ENCODE results near the gene IGFL1.
"Not testable (repeated sequence)": the region's sequence is repeated elsewhere in the genome, so short reads cannot be mapped to it uniquely, and the experiment has no call there.

IGFL1 gene

DNA sequence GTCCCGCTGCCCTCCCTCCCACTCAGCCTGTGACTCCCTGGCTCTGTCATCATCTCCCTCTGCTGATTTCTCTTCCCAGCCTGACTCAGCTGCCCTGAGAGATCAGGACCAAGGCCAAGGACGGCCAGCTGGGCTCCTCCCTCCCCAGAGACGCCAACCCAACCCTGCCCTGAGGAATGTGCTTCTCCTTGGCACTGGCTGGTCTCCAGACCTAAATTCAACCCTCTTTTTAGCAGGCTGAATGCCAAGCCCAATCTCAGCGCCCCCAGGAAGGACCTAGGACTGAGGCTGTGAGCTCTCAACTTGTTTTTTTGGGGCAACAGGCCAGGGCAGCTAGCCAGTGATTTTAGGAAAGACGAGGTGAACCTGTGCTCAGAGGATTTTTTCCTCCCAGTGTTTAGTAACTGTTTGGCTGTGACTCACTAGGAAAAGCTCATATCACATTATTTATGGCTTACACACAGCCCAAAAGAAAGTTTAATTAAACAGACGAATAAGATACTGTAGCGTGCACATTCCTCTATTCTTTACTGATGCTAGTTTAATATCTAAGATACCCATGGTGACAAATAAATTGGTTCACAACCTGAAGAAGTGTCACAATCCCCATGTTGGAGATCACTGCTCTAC is 7.4 kb upstream of the IGFL1 start:
- no peak for DNase-seq (ENCODE audit: low read depth in 2 of 2)

DNA sequence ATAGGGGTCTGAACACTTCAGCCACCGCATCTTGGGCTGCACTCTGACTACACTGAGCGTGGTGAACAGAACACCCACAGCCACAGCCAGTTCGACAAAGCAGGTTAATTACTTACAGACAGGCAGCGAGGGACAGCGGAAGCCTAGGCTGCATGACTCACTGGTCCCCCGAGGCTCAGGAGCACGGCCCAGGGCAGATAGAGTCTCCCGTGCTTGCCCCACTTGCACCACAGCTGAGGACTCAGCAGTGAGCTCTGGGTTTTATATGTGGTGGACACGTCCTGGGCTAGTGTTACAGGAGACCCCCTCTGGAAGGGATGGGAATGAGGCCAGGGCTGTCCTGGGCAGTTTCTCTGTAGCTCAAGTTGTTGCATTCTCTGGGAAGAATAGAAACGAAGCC is 5.8 kb upstream of the IGFL1 start:
- not testable (repeated sequence) for DNase-seq (ENCODE audit: low read depth in 2 of 2)

DNA sequence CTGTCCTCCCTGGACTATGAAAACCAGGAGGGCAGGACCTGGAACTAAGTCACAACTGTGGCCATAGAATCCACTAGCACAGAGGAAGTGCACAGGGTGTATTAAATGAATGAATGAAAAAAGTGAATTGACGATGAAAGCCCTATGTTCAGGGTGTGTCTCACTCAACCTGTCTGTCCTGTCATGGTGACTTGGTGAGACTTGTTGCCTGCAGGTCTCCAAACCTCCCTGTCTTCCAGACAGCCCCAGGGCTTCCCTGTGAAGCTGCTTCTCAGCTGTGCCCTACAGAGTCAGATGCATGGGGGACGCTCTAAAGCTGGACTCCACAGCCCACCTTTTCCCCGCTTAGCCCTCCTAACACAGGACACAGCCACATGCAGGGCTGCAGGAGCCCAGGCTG is 4.8 kb upstream of the IGFL1 start:
- DNase-seq (ENCODE audit: low read depth in 2 of 2) = no peak

DNA sequence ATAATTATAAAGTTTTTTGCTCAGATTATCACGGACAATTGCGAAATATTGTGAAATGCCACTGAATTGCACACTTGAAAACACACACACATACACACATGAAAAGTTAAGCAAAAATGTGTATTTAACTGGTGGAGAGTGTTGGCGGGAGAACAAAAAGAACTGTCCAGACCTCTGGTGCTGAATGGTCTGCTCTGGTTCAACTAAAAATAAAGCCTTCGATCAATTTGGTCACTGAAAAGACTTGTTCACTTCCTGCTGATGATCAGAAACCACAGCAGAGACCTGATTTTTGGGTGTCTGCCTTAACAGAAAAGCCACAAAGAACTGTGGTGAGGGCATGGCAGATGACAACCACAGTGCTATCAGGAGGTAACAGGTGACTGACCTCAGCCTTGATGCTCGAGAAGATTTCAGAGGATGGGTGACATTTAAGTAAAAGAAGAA is 4.0 kb upstream of the IGFL1 start:
- DNase-seq (ENCODE audit: low read depth in 2 of 2) = no peak

DNA sequence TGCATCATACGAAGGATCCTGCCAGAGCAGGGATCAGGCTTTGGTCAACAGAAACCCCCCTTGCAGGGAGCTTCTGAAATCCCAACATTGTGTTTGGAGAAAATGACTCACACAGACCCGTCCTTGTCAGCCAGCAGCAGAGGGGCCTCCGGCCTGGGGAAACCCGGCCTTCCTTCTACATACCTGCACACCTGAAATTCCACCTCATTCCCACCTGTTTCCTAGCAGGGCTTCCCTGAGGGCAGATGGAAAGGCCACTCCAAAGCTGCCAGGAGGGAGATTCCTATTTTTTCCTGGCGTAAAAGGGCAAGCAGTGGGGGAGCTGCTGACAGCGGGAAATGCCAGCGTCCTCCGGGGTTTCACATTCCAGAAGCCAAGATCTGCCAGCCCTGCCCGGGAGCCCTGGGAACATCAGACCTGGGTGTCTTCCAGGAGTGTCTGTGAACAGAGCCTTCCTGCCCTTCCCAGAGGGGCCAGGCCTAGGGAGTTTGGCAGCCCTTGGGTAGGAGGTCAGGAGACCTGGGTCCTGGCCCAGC is 3.0 kb upstream of the IGFL1 start:
- DNase-seq (ENCODE audit: low read depth in 2 of 2) = no peak

DNA sequence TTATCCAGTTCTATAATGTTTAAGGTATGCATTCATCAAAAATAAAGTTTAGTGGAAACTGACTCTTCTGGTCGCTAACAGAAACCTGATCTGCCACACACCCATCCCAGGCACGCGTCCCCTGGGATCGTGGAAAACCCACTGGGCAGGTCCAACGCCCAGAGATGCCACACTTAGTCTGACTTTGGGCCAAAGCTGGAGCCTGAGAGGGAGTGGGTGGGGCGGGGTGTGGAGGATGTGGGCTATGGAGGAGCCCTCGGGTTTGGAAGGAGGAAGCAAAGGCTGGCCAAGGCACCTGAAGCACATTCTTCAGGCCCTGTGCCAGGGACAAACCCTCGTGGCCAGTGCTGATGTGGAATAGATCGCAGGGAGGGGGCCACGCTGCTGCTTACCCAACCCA is 2.5 kb downstream of the IGFL1 start:
- no peak for DNase-seq (ENCODE audit: low read depth in 2 of 2)

DNA sequence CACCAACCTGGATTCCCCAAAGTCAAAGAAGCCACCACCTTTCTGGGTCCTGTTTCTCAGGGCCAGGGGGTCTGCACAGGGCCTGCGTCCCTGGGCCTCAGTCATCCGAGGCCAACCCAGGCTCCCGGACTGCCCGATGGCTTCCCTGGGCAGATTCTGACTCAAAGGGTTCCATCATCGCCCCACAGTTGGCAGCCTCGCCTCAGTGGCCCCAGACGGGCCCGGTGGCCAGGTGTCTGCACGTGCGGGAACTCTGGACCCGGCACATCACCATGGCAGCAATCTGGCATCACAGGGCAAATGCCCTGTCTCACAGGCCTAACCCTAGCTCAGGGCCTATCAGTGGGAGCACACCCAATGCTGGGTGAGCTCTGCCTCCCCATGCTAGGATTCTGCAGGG is 2.9 kb downstream of the IGFL1 start:
- no peak for DNase-seq (ENCODE audit: low read depth in 2 of 2)

DNA sequence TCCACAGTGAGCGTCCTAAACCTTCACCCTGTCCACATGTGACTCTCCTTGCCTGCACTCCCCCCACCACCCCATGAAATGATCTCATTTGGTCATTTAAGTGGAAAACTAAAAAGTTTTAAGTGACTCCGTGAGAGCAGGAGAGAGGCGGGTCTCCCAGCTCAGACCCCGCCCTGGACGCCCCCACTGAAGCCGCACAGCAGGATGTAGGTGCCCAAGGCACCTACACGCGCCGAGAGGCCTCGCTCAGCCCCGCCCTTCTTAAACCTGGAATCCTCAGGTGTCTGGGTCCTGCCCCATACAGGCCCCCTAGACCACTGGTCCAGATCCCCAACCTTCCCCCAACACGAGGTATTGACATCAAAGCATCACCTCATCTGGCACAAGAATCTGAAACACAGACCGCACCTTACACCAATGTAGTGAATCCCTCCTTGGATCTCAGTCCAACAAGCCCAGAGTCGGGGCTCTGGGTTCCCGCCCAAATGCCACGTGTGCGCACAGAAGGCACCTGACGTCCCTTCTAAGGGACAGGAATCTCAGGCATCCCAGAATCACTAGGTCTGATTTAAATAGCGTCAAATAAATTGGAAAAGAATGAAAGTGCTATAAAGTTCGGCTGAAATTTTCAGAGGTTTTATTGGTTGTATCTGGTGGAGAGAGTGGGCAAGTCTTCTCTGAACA is 3.5 kb downstream of the IGFL1 start:
- no peak for DNase-seq (ENCODE audit: low read depth in 2 of 2)

DNA sequence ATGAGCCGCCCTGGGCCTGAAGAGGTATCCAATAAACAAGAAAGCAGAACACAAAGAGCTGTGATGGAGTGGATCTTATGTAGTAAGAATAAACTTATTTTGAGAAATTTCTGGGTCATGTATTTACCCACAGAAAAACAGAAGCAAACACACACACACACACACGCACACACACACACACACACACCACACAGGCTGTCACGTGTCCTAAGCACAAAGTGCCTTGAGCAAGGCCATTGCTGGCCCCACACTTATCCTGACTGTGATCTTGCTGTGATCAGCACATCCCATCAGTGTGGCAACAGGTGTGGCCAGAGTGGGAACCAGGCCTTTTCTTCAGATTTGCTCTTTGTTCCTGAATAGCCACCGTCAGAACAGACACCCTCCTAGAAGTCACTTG is 4.3 kb downstream of the IGFL1 start:
- not testable (repeated sequence) for DNase-seq (ENCODE audit: low read depth in 2 of 2)

DNA sequence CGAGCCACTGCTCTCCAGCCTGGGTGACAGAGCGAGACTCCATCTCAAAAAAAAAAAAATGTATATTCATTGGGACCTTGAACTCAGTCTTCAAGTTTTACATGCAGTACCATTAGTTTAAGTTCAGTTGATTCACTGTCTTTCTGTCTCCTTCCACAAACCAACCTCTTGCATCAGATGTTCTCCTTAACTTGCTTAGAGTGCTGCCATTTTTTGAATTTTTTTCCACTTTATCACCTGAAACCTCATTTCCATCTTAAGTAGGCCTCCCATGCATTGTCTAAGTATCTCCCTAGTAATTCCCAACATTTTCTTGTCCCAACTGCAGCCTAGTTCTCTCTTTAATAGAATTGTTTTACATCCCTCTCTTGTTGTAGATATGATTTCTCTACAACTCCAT is 8.6 kb downstream of the IGFL1 start:
- not testable (repeated sequence) for DNase-seq (ENCODE audit: low read depth in 2 of 2)

DNA sequence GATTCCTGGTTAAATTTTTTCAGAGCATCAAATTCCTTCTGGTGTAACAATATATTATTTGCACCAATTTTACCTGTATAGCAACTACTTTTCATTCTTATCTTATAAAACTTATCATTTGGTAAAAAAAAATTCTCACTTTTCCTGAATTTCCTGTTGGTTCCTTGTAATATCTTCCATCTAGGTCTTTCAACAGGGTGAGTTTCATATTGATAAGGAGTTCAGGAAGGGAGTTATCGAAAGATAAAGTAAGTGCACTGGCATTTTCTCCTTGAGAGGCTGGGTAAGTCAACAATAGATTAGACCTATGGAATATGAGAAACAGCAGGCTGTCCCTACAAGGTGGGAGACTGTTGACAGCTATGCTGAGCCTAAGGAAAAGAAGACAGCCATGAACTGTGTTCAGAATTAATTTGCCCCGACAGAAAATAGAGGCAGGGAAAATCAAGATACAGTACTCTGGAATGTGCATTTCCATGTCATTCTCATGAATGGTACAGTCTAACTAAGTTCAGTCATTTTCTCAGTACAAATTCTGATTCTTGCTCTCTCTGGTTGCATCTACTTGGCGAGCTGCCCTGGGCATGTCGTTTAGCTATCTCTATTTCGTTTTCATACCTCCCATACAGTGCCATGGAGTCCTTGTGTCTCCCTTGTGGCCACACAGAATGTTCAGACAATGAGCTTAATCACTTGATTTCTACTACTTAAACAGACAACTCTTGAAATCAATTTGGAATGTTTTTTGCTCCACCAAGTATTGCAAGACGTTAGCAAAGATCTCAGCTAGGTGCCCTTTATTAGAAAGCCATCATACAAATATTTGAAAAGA is 9.9 kb downstream of the IGFL1 start:
- no peak for DNase-seq (ENCODE audit: low read depth in 2 of 2)

DNA sequence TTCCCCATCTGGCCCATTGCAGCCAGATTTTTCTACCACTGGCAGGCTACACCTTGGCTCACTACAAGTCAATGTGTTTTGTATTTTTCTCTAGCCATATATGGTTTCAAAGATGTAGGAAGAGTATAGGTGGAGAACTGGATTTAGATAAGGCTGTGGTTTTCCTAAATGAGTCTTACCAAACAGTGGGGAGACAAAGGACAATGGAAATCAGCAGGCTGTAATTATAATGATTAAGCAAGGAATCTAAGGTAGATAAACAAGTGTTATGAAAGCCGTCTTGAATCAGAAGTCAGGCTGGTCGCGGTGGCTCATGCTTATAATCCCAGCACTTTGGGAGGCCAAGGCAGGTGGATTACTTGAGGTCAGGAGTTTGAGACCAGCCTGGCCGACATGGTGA is 11.2 kb downstream of the IGFL1 start:
- no peak for DNase-seq (ENCODE audit: low read depth in 2 of 2)

DNA sequence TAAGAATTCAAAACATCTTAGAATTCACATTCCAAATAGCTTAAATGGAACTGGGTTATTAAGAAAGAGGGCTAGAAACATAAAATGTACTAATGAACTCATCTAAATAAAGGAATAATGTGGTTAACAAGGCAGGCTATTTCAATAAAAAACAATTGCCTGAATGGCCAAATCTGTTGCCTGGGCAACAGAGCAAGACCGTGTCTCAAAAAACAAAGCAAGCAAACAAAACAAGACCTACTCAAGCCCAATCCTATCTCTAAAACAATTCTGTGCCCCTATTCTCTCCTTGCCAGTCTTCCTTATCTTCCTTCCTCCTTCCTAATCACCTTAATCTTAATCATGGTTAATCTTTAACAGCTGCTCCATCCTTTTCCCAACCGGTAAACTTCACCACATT is 12.1 kb downstream of the IGFL1 start:
- no peak for DNase-seq (ENCODE audit: low read depth in 2 of 2)

DNA sequence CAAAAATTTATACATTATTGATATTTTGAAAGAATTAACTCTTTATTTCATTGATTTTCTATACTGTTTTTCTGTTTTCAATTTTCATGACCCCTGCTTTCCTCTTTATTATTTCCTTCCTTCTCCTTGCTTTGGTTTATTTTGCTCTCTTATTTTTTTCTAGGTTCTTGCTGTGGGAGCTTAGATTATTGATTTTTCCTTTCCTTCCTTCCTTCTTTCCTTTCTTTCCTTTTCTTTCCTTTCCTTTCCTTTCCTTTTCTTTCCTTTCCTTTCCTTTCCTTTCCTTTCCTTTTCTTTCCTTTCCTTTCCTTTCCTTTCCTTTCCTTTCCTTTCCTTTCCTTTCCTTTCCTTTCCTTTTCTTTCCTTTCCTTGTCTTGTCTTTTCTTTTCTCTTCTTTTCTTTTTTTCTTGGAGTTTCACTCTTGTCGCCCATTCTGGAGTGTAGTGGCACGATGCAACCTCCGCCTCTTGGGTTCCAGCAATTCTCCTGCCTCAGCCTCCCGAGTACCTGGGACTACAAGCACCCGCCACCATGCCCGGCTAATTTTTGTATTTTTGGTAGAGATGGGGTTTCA is 13.6 kb downstream of the IGFL1 start:
- DNase-seq (ENCODE audit: low read depth in 2 of 2) = not testable (repeated sequence)

DNA sequence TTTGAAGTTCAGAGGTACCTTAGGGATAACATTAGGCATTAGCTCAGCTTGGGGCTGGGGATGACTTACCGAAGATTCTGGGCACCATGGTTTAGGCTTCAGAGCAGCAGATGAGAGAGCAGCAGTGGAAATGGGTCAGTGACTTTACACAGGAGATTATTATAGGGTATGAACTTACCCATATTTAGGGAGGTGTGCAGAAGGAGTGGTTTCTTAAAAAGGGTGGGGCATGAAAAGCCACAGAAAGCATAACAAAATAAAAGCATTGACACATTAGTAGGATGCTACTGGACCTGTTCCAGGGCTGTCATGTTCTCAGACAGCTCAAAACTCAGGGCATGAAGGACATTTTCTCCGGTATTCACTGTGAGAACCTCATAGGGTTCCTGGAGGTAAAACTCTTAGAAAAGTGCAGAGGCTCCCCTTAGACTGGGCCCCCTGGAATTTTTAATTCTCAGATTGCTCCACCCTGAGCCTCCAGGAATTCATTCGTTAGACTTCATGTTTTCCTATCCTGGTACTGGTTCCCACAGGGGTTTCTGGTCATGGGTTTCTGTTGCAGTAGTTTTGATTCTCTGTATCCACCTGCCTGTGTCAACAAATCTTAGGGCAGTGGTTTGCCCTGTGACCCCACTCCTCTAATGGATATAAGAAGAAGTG is 20.7 kb downstream of the IGFL1 start:
- no peak for DNase-seq (ENCODE audit: low read depth in 2 of 2)

DNA sequence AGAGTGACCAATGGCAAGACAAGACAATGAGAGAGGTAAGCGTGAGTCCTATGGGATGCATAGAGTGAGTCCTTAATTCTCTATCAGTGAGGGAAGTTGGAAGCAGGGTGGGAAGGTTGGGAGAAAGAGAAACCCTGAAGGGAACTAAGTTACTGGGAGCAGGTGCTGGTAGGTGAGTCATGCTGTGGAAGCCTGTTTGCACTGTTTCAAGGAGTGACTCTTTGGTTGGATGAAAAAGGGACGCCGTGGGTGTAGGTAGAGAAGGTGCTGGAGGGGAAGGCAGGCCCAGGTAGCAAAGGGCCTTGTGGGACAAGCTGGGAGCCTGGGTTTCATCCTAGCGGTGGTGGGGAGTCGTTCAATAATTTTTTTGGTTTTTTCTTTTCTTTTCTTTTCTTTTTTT is 21.9 kb downstream of the IGFL1 start:
- DNase-seq (ENCODE audit: low read depth in 2 of 2) = no peak

DNA sequence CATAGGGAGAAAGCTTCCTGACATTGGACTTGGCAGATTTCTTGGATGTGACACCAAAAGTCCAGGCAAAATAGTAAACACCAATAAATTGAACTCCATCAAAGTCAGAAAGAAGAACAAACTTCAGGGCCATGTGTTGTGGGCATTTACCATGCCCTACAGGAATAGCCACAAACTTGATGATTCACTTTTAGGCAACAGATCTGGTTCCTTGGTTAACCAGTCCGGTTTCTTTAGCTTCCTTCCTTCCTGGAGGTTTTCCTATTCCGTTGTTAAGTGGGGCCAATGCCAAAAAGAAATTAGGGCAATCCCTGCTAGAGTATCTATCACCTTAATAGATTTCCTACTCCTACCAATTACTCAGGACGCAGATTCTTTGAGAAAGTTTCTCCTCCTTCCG is 25.2 kb downstream of the IGFL1 start:
- DNase-seq (ENCODE audit: low read depth in 2 of 2) = no peak

DNA sequence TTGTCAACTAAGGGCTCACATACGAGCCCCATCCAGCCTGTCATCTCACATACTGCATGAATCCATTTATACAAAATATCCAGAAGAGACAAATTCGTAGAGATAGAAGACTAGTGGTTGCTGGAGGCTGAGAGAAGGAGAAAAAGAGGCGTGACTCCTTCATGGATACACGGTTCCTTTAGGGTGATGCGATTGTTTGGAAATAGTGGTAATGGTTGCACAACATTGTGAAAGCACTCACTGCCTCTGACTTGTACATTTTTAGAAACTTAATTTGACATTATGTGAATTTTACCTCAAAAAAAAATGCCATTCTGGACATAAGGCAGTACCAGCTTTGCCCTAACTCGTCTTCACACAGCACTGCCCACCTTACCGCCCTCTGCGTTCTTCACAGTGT is 27.3 kb downstream of the IGFL1 start:
- DNase-seq (ENCODE audit: low read depth in 2 of 2) = no peak

DNA sequence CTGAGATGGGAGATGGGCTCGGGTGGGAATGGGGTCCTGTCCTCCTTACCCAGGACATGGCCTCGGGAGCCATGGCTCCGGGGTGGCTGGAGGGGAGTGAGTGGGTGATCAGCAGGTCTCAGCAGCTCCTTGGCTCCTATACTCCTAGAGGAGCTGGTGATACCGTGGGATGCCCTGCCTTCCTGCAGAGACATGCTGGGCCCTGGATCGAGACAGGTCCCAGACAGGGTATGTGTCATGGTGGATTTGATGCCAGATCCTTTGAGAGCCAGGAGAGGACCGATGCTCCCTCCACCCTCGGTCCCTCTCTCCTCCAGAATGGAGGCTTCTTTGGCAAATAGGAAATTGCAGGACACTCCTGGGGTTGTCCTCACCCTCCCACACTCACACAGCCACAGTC is 32.0 kb downstream of the IGFL1 start:
- not testable (repeated sequence) for DNase-seq (ENCODE audit: low read depth in 2 of 2)

DNA sequence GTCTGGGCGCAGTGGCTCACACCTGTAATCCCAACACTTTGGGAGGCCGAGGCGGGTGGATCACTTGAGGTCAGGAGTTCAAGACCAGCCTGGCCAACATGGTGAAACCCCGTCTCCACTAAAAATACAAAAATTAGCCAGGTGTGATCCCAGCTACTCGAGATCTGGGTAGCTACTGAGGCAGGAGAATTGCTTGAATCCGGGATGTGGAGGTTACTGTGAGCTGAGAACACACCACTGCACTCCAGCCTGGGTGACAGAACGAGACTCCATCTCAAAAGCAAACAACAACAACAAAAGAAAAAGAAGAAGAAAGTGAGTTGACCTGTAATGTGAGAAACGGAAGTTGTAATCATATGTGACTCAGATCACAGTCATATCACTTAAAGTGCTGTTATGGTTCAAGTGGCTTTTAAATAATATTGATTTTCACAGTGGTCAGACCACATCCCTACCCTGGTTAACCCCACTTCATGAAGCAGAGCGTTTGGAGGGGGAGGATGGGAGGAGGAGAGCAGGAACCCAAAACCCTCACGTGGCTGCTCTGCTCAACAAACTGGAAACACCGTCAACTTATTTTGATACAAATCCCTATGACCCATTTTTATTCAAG is 33.2 kb downstream of the IGFL1 start:
- DNase-seq (ENCODE audit: low read depth in 2 of 2) = peak in 1 of 2 donors; percentile 25

DNA sequence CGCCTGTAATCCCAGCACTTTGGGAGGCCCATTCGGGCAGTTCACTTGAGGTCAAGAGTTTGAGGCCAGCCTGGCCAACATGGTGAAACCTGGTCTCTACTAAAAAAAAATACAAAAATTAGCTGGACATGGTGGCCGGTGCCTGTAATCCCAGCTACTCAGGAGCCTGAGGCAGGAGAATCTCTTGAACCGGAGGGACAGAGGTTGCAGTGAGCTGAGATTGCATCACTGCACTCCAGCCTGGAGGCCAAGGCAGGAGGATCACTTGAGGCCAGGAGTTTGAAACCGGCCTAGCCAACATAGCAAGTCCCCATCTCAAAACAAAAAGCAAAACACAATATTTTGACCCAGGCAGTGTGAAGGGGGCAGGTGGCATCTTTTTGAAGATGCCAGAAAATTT is 35.3 kb downstream of the IGFL1 start:
- DNase-seq (ENCODE audit: low read depth in 2 of 2) = not testable (repeated sequence)
